Heart left ventricle (tissue), 16 donors: Measurements from ENCODE around the gene GSKIP. TPM values are rescaled to one million over a fixed set of nuclear protein-coding genes. Genes with fewer than 3 reads are reported as not detected.
"Not testable (repeated sequence)": the region's sequence is repeated elsewhere in the genome, so short reads cannot be mapped to it uniquely, and the experiment has no call there.

Source experiments
- ATAC-seq, 4 donors: fragments of 200-7000 bp; cut with Tn5 transposase; one replicate each; pipeline ENCODE4 v1.9.1; 2020 to 2022; ENCODE audit warnings: moderate library complexity in 4 of 4, mild to moderate bottlenecking in 3 of 4, moderate number of reproducible peaks in 1 of 4
- DNase-seq, 5 donors: peaks; one replicate each; pipeline ENCODE4 v3.0.0-alpha.2; 2020
- H3K27ac ChIP-seq, 12 donors: fragments of 200-600 bp; sonication (generic) in 4 of 12; one replicate each; pipeline versions ENCODE4 v1.5.0 to v1.8.0; 2016 to 2022; ENCODE audit warnings: mild to moderate bottlenecking in 2 of 12
- H3K27me3 ChIP-seq, 9 donors: fragments of 200-600 bp; sonication (generic) in 2 of 9; one replicate each; pipeline versions ENCODE4 v1.5.1 to v1.8.0; 2016 to 2022; ENCODE audit warnings: mild to moderate bottlenecking in 3 of 9
- H3K36me3 ChIP-seq, 9 donors: fragments of 200-600 bp; sonication (generic) in 2 of 9; one replicate each; pipeline versions ENCODE4 v1.5.0 to v1.8.0; 2018 to 2022; ENCODE audit warnings: mild to moderate bottlenecking in 2 of 9
- H3K4me1 ChIP-seq, 12 donors: fragments of 200-600 bp; sonication (generic) in 4 of 12; one replicate each; pipeline versions ENCODE4 v1.5.0 to v1.8.0; 2016 to 2022; ENCODE audit warnings: mild to moderate bottlenecking in 3 of 12
- H3K4me3 ChIP-seq, 12 donors: fragments of 200-600 bp; sonication (generic) in 4 of 12; one replicate each; pipeline versions ENCODE4 v1.5.0 to v1.8.0; 2017 to 2022; ENCODE audit warnings: mild to moderate bottlenecking in 9 of 12, moderate library complexity in 4 of 12
- H3K9me3 ChIP-seq, 12 donors: fragments of 200-600 bp; sonication (generic) in 4 of 12; one replicate each; pipeline versions ENCODE4 v1.5.0 to v1.8.0; 2016 to 2022; ENCODE audit warnings: mild to moderate bottlenecking in 1 of 12
- CTCF ChIP-seq, 12 donors: fragments of 200-600 bp; sonication (generic) in 4 of 12; IDR thresholded peaks; one replicate each; pipeline versions ENCODE4 v1.5.0 to v1.8.0; 2018 to 2022; ENCODE audit warnings: antibody characterized with exemption in 12 of 12, mild to moderate bottlenecking in 5 of 12
- POLR2A ChIP-seq, 2 donors: fragments of 450-650 bp; IDR thresholded peaks; one replicate each; pipeline ENCODE4 v1.6.1; 2017; ENCODE audit warnings: antibody characterized with exemption in 2 of 2, mild to moderate bottlenecking in 2 of 2, moderate library complexity in 2 of 2
- WGBS, 4 donors: extraction: QIAGEN DNeasy Blood & Tissue Kit in 2 of 4; methylation state at CpG; one replicate each; pipeline versions ENCODE4 v1.1.5 to v1.1.7; 2013 to 2018; 5-methylcytosine and 5-hydroxymethylcytosine counted together
- intact Hi-C, 10 donors: fragments of 100-400 bp; cut with DNase I; formaldehyde crosslinking; loops; one replicate each; pipeline versions ENCODE4 v1.11.1 to v1.14.2; 2022
- polyA plus RNA-seq, 2 donors: library from polyadenylated mRNA; stranded (reverse); fragments of 200-250 nt; gene quantifications; one replicate each; pipeline ENCODE4 v1.2.3, GENCODE V29; 2013
- total RNA-seq, 9 donors: library from RNA; depleted of rRNA in 2 of 9; stranded (reverse); fragments of >200 nt in 2 of 9; fragmentation: NEBNext Ultra II Directional in 3 of 9; extraction: Animal tissue kit (Norgen Biotek cat#: 25700) in 3 of 9; gene quantifications; one replicate each; pipeline versions ENCODE4 v1.1.0 to v1.2.4, GENCODE V29; 2016 to 2023
- donor health status: ischemic (EF 13 %, LVEDD 7.1; RV severe dilation, severe dysfunction).
- donor health status: healthy with polysubstance abuse.
- donor health status: DM: no; HTN: yes; CAD: no.
- donor health status: DM: no; HTN: no; CAD: no.
- donor health status: ischemic (EF 25% LVEDD 6.9; RV normal size, moderate dysfunction).
- donor health status: ischemic (EF 25% LVEDD 5.7; RV mildly dilated, moderate dysfunction).
- donor health status: healthy.
- donor health status: DM: yes; HTN: yes; CAD: no.
- donor health status: ischemic (EF 35%, LVEDD 5.7; RV mildly dilated, moderate dysfunction).
- donor health status: nonischemic (EF 11% LVEDD 7.7; RV severe dilation, severe dysfunction).
- donor health status: DM: yes; HTN: yes; CAD: no.
- donor health status: PGD.
- donor health status: ischemic (EF 29% LVEDD 5.4; RV normal size, mild dysfunction).
- donor health status: nonischemic (EF 23%, LVEDD 6.1; RV moderate dilation, normal function).

GSKIP gene
- total and polyA plus RNA-seq, 11 donors, result 4.6 to 19.9 (median 13.1) TPM

DNA sequence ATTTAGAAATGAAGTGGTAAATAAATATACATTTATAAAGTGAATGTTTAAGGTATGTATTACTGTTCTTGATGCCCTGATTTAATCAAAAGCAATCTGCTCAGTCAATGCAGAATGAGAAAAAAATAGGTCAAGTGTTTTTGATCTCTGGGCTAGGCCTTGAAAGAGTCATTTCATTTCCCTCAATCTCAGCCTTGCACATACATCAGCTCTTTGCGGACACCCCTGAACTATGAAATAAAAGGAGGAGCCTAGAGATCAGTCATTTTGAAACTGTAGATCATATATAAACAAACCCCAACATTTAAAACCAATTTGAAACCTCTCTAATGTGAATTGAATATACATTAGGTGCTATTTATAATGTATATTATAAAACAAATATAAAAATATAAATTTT, 42.7 kb upstream of the GSKIP start:
- 97 to 100% (median 98%) methylated on average over 1 of the region's 1 CpG for whole genome bisulfite sequencing, 4 donors
- TF ChIP-seq POLR2A (IDR thresholded peaks at IDR 0.05), result no peak
- no peak for ATAC-seq
- peaks cover 0 to 100% (median 90%) of the 10 kb centered on the region in 9 donors for H3K36me3 ChIP-seq
- intact Hi-C loops, result loop anchor here in 1 of 10 donors (10.0 kb wide), 1 partner anchor 224 kb away; no protein-coding TSS in a partner anchor
- H3K27ac ChIP-seq, result no peak overlapping the region
- no peaks in the 10 kb centered on the region for H3K27me3 ChIP-seq
- H3K9me3 ChIP-seq, result no peaks in the 10 kb centered on the region
- H3K4me1 ChIP-seq, result no peaks in the 10 kb centered on the region
- H3K4me3 ChIP-seq, result no peak overlapping the region
- no peak for DNase-seq

DNA sequence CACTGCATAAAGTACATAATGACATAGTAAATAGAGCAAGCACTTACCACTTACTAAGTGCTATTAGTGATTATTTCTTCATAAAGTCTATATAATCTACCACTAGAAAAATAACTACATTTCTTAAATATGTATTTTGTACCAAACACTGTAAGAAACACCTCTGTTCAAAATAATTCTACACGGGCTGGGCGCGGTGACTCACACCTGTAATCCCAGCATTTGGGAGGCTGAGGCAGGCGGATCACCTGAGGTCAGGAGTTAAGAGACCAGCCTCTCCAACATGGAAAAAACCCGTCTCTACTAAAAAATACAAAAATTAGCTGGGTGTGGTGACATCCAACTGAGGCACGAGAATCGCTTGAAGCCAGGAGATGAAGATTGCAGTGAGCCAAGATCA, 39.1 kb upstream of the GSKIP start:
- intact Hi-C loops, result loop anchor here in 1 of 10 donors (10.0 kb wide), 1 partner anchor 221 kb away; no protein-coding TSS in a partner anchor
- no peak for ATAC-seq
- Histone ChIP-seq H3K9me3 (no peaks in the 10 kb centered on the region), H3K27me3 (no peaks in the 10 kb centered on the region), H3K4me1 (no peaks in the 10 kb centered on the region), H3K36me3 (peaks cover 0 to 100% (median 92%) of the 10 kb centered on the region in 9 donors), H3K27ac (no peak overlapping the region), H3K4me3 (no peak overlapping the region)
- WGBS, 4 donors, result 89 to 97% (median 96%) methylated on average over 7 of the region's 7 CpGs
- no peak for DNase-seq
- TF ChIP-seq CTCF (IDR thresholded peaks at IDR 0.05) (no peak), POLR2A (IDR thresholded peaks at IDR 0.05) (no peak)

DNA sequence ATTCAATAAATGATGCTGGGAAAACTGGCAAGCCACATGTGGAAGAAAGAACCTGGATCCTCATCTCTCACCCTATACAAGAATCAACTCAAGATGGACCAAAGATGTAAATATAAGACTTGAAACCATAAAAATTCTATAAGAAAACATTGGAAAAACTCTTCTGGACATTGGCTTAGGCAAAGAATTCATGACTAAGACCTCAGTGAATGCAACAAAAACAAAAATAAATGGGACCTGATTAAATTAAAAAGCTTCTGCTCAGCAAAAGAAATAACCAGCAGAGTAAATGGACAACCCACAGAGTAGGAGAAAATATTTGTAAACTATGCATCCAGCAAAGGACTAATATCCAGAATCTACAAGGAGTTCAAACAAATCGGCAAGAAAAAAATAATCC, 24.8 kb upstream of the GSKIP start:
- Histone ChIP-seq H3K27ac (no peak overlapping the region), H3K4me1 (no peaks in the 10 kb centered on the region), H3K9me3 (no peaks in the 10 kb centered on the region), H3K4me3 (no peak overlapping the region), H3K27me3 (no peaks in the 10 kb centered on the region), H3K36me3 (peaks cover 0 to 93% (median 50%) of the 10 kb centered on the region in 9 donors)
- DNase-seq, result no peak
- no peak for ATAC-seq
- intact Hi-C loops, result no loop called here
- TF ChIP-seq CTCF (IDR thresholded peaks at IDR 0.05) (no peak), POLR2A (IDR thresholded peaks at IDR 0.05) (no peak)
- 91 to 99% (median 97%) methylated on average over 1 of the region's 1 CpG for WGBS, 4 donors

DNA sequence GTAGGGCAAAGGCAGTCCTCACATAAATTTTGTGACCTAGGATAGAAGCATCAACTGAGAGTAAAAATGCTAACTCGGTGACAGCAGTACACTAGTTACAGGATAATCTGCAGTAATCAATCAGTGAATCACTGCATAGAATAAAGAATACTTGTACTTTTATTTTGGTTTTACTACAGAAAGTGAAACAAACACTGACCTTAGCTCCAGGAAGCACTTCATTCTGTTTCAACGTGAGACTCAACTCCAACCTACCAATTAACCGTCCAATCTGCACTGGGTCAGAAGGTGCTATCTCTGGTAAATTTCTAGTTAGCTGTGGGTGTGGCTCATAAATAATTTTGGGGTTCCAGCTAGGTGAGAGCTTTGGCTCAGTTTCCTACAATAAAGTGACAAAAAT, 22.0 kb upstream of the GSKIP start:
- Histone ChIP-seq H3K9me3 (peaks cover 0 to 3% (median 0%) of the 10 kb centered on the region in 12 donors), H3K36me3 (peaks cover 0 to 86% (median 50%) of the 10 kb centered on the region in 9 donors), H3K4me1 (no peaks in the 10 kb centered on the region), H3K27ac (no peak overlapping the region), H3K27me3 (no peaks in the 10 kb centered on the region), H3K4me3 (no peak overlapping the region)
- intact Hi-C loops, result no loop called here
- DNase-seq, result no peak
- TF ChIP-seq POLR2A (IDR thresholded peaks at IDR 0.05) (no peak), CTCF (IDR thresholded peaks at IDR 0.05) (no peak)
- ATAC-seq, result no peak
- 82 to 86% (median 85%) methylated on average over 3 of the region's 3 CpGs for WGBS, 4 donors

GRCh38 chr14:96345669-96346068, 17.7 kb upstream of the GSKIP start:
- Histone ChIP-seq H3K27me3 (no peaks in the 10 kb centered on the region), H3K4me1 (peaks cover 0 to 9% (median 0%) of the 10 kb centered on the region in 12 donors), H3K36me3 (peaks cover 0 to 48% (median 16%) of the 10 kb centered on the region in 9 donors), H3K4me3 (no peak overlapping the region), H3K27ac (no peak overlapping the region), H3K9me3 (peaks cover 0 to 3% (median 0%) of the 10 kb centered on the region in 12 donors)
- no peak for TF ChIP-seq CTCF (IDR thresholded peaks at IDR 0.05)
- no peak for TF ChIP-seq POLR2A (IDR thresholded peaks at IDR 0.05)
- intact Hi-C loops, result no loop called here
- DNase-seq (no peak), ATAC-seq (no peak)
- WGBS, 4 donors, result 89 to 94% (median 91%) methylated on average over 2 of the region's 2 CpGs

GRCh38 chr14:96347957-96348356, 15.4 kb upstream of the GSKIP start:
- intact Hi-C loops, H3K27me3 ChIP-seq: not testable (repeated sequence)

More at GRCh38 chr14:96347957-96348356, 15.4 kb upstream of the GSKIP start:
- WGBS, 4 donors, result 97 to 99% (median 98%) methylated on average over 2 of the region's 2 CpGs
- H3K36me3 ChIP-seq, result peaks cover 0 to 25% (median 0%) of the 10 kb centered on the region in 9 donors
- H3K27ac ChIP-seq, DNase-seq, ATAC-seq, H3K4me3 ChIP-seq, H3K4me1 ChIP-seq, H3K9me3 ChIP-seq: not testable (repeated sequence)
